Measurements from ENCODE around the gene BPIFB6.

DNA sequence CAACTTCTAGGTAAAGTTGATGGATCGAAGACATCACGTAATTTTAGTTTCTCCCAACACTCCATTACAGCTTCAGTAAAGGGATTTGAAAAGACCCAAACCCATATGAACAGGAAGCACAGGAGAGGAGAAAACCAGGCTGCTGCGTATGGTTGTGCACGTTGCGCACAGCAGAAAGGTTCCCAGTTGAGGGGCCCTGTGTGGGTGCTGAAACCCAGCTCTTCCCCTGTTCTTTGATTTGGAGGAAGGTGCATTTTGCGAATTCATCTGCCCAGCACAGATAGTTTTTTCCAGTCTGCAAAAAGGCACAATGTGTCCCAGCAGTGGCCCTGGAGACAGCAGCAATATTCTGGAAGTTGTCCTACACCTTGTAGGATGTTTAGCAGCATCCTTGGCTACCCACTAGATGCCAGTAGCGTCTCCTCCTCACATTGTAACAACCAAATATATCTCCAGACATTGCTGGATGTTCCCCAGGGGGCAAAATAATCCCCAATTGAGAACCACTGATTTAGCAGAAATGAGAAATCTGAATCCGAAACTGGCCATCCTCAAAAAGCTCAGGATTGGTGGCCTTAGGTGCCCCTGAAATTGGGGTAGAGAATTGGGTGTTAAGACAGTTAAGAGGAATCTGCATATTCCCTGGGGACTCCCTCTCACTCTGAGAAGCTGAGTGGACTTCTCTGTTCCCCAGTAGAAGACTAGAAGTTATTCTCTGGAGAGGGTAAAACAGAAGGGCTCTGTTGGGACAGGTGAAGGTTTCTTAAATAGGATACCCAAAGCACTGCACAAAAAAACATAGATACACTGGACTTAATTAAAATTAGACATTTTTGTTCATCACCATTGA is 39.4 kb upstream of the BPIFB6 start:
- TF ChIP-seq, protein P1, sequence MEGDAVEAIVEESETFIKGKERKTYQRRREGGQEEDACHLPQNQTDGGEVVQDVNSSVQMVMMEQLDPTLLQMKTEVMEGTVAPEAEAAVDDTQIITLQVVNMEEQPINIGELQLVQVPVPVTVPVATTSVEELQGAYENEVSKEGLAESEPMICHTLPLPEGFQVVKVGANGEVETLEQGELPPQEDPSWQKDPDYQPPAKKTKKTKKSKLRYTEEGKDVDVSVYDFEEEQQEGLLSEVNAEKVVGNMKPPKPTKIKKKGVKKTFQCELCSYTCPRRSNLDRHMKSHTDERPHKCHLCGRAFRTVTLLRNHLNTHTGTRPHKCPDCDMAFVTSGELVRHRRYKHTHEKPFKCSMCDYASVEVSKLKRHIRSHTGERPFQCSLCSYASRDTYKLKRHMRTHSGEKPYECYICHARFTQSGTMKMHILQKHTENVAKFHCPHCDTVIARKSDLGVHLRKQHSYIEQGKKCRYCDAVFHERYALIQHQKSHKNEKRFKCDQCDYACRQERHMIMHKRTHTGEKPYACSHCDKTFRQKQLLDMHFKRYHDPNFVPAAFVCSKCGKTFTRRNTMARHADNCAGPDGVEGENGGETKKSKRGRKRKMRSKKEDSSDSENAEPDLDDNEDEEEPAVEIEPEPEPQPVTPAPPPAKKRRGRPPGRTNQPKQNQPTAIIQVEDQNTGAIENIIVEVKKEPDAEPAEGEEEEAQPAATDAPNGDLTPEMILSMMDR (tag by site-specific recombination; IDR thresholded peaks at IDR 0.05), result no peak
- TF ChIP-seq ZNF10 (tag by site-specific recombination; IDR thresholded peaks at IDR 0.05) (no peak), ZNF610 (tag by site-specific recombination; IDR thresholded peaks at IDR 0.05; ENCODE audit: borderline replicate concordance) (no peak)
